Measurements from ENCODE around the gene COX7C. TPM values are rescaled to one million over a fixed set of nuclear protein-coding genes. Genes with fewer than 3 reads are reported as not detected.
"Not testable (repeated sequence)": the region's sequence is repeated elsewhere in the genome, so short reads cannot be mapped to it uniquely, and the experiment has no call there.

COX7C gene
- total RNA-seq, result 100 to 1,000 TPM; 123 to 389 (median 296) TPM

- H3K27me3 ChIP-seq, result no peaks in the 10 kb centered on the region
- peak in 3 of 4 donors; percentile 70 to 86 (median 85) for TF ChIP-seq POLR2A (IDR thresholded peaks at IDR 0.05)
- no peak for TF ChIP-seq CTCF (IDR thresholded peaks at IDR 0.05)
- peak; percentile 82 to 89 for TF ChIP-seq POLR2AphosphoS5 (IDR thresholded peaks at IDR 0.05)
- TF ChIP-seq EP300 (IDR thresholded peaks at IDR 0.05), result no peak
- peaks cover 4 to 12% (median 10%) of the 10 kb centered on the region in 4 donors for H3K4me1 ChIP-seq
- peak within 1 kb of the TSS; percentile 83 to 94 (median 90) for H3K27ac ChIP-seq
- peak within 1 kb of the TSS; percentile 65 to 98 (median 95) for H3K4me3 ChIP-seq
- WGBS, 2 donors, result 0 to 2% methylated on average over 20 to 41 of the region's 41 CpGs
- peaks cover 7 to 33% (median 13%) of the 10 kb centered on the region in 4 donors for H3K36me3 ChIP-seq
- no peaks in the 10 kb centered on the region for H3K9me3 ChIP-seq
- DNase-seq, result peak; percentile 86 to 92
- peak; percentile 98 to 99 for ATAC-seq (ENCODE audit: low FRiP score in 2 of 2)
Observed at GRCh38 chr5:86617756-86618576, at the start of gene COX7C. COX7C (plus strand) TSS chr5:86617941; CDS start chr5:86618056, 115 bp downstream.

GRCh38 chr5:86569522-86570426 lies 48.0 kb upstream of the COX7C start:
- H3K36me3 ChIP-seq; H3K9me3 ChIP-seq; H3K4me1 ChIP-seq; H3K27ac ChIP-seq; H3K4me3 ChIP-seq; H3K27me3 ChIP-seq; ATAC-seq (ENCODE audit: low FRiP score in 2 of 2): not testable (repeated sequence)
- peak in 1 of 2 donors; percentile 76 for DNase-seq
- WGBS, 2 donors, result 95 to 96% methylated on average over 22 to 43 of the region's 44 CpGs

GRCh38 chr5:86570427-86571083 lies 47.2 kb upstream of the COX7C start:
- WGBS, 2 donors, result 91 to 92% methylated on average over 19 to 20 of the region's 20 CpGs
- ATAC-seq (ENCODE audit: low FRiP score in 2 of 2), result peak in 1 of 2 donors; percentile 26

GRCh38 chr5:86571109-86571508 lies 46.6 kb upstream of the COX7C start:
- ATAC-seq (ENCODE audit: low FRiP score in 2 of 2); H3K36me3 ChIP-seq; H3K4me1 ChIP-seq; H3K4me3 ChIP-seq; H3K9me3 ChIP-seq; H3K27ac ChIP-seq; H3K27me3 ChIP-seq: not testable (repeated sequence)
- WGBS, 2 donors, result 92 to 98% methylated on average over 12 of the region's 12 CpGs
- DNase-seq, result peak in 1 of 2 donors; percentile 29

More at GRCh38 chr5:86570427-86571083, 47.2 kb upstream of the COX7C start:
- H3K4me3 ChIP-seq, result no peak overlapping the region
- no peaks in the 10 kb centered on the region for H3K27me3 ChIP-seq
- no peaks in the 10 kb centered on the region for H3K4me1 ChIP-seq
- no peak for TF ChIP-seq CTCF (IDR thresholded peaks at IDR 0.05)
- TF ChIP-seq POLR2AphosphoS5 (IDR thresholded peaks at IDR 0.05), result no peak
- TF ChIP-seq POLR2A (IDR thresholded peaks at IDR 0.05), result no peak
- H3K27ac ChIP-seq, result no peak overlapping the region
- no peaks in the 10 kb centered on the region for H3K9me3 ChIP-seq
- H3K36me3 ChIP-seq, result no peaks in the 10 kb centered on the region
- peak in 1 of 2 donors; percentile 30 for DNase-seq

- no peak overlapping the region for H3K27ac ChIP-seq
- ATAC-seq (ENCODE audit: low FRiP score in 2 of 2) (no peak), DNase-seq (no peak)
- no peaks in the 10 kb centered on the region for H3K9me3 ChIP-seq
- WGBS, 2 donors, result 83 to 91% methylated on average over 7 of the region's 7 CpGs
- TF ChIP-seq CTCF (IDR thresholded peaks at IDR 0.05) (no peak), POLR2AphosphoS5 (IDR thresholded peaks at IDR 0.05) (no peak)
- H3K4me3 ChIP-seq, result no peak overlapping the region
- no peaks in the 10 kb centered on the region for H3K36me3 ChIP-seq
- no peaks in the 10 kb centered on the region for H3K27me3 ChIP-seq
- no peaks in the 10 kb centered on the region for H3K4me1 ChIP-seq
Observed at GRCh38 chr5:86572825-86573517, 44.8 kb upstream of the COX7C start.

All from upper lobe of left lung (tissue), 6 donors.